Mesenchymal stem cell (in vitro differentiated cells and primary cell): ENCODE data around the gene IRF7.

Experiments
- DNase-seq: peaks from one replicate; pipeline ENCODE4 v3.0.0-alpha.2; 2013
- H2AFZ ChIP-seq: one replicate; pipeline ENCODE4 v1.6.1; 2013; ENCODE audit warnings: low read depth, mild to moderate bottlenecking, control low read depth, inconsistent platforms, low read length, moderate library complexity
- H2AK5ac ChIP-seq: 2 replicates; pipeline ENCODE4 v1.6.1; 2013; ENCODE audit warnings: low read length, moderate library complexity, mild to moderate bottlenecking, inconsistent platforms; ENCODE audit not compliant: severe bottlenecking
- H2BK120ac ChIP-seq: one replicate; pipeline ENCODE4 v1.6.1; 2013; ENCODE audit warnings: low read depth, mild to moderate bottlenecking, inconsistent platforms, low read length, moderate library complexity
- H2BK12ac ChIP-seq, 2 experiments: one replicate each; pipeline ENCODE4 v1.6.1; 2013; ENCODE audit warnings: inconsistent platforms in 2 of 2, low read length in 2 of 2, mild to moderate bottlenecking in 2 of 2, moderate library complexity in 2 of 2, control low read depth in 1 of 2
- H2BK15ac ChIP-seq: one replicate; pipeline ENCODE4 v1.6.1; 2013; ENCODE audit warnings: mild to moderate bottlenecking, low read depth, inconsistent platforms; ENCODE audit not compliant: poor library complexity, severe bottlenecking
- H2BK5ac ChIP-seq: 2 replicates; pipeline ENCODE4 v1.6.1; 2013; ENCODE audit warnings: low read depth, mild to moderate bottlenecking, low read length, control low read depth, inconsistent platforms; ENCODE audit not compliant: poor library complexity, severe bottlenecking
- H3K14ac ChIP-seq, 2 experiments: one replicate each; pipeline ENCODE4 v1.6.1; 2013; ENCODE audit warnings: inconsistent platforms in 2 of 2, low read length in 2 of 2, control low read depth in 1 of 2, mild to moderate bottlenecking in 1 of 2, moderate library complexity in 1 of 2
- H3K18ac ChIP-seq, 2 experiments: one replicate each; pipeline ENCODE4 v1.6.1; 2013; ENCODE audit warnings: inconsistent platforms in 2 of 2, low read length in 2 of 2, control low read depth in 1 of 2, low read depth in 1 of 2, mild to moderate bottlenecking in 1 of 2
- H3K23ac ChIP-seq, 2 experiments: one replicate each; pipeline ENCODE4 v1.6.1; 2013; ENCODE audit warnings: inconsistent platforms in 2 of 2, low read length in 2 of 2, mild to moderate bottlenecking in 2 of 2, moderate library complexity in 2 of 2, control low read depth in 1 of 2
- H3K27ac ChIP-seq: 2 replicates; pipeline ENCODE4 v1.5.1; 2013; ENCODE audit warnings: mild to moderate bottlenecking, moderate library complexity, low read length, control low read depth, inconsistent platforms; ENCODE audit not compliant: poor library complexity, severe bottlenecking
- H3K27me3 ChIP-seq, 2 experiments: 2 replicates each; pipeline versions ENCODE4 v1.6.1 to v1.7.0; 2013; ENCODE audit warnings: low read length in 2 of 2, mild to moderate bottlenecking in 2 of 2, moderate library complexity in 2 of 2, control low read depth in 1 of 2, inconsistent platforms in 1 of 2; ENCODE audit not compliant: control insufficient read depth in 1 of 2, insufficient read depth in 1 of 2
- H3K36me3 ChIP-seq, 2 experiments: 2 replicates each; pipeline versions ENCODE4 v1.6.1 to v1.7.0; 2013; ENCODE audit warnings: low read length in 2 of 2, control low read depth in 1 of 2, inconsistent platforms in 1 of 2, low read depth in 1 of 2, mild to moderate bottlenecking in 1 of 2; ENCODE audit not compliant: insufficient read depth in 2 of 2, control insufficient read depth in 1 of 2
- H3K4ac ChIP-seq, 2 experiments: one replicate each; pipeline ENCODE4 v1.6.1; 2013; ENCODE audit warnings: inconsistent platforms in 2 of 2, low read length in 2 of 2, mild to moderate bottlenecking in 2 of 2, moderate library complexity in 2 of 2, control low read depth in 1 of 2, low read depth in 1 of 2
- H3K4me1 ChIP-seq: 2 replicates; pipeline ENCODE4 v1.6.1; 2013; ENCODE audit warnings: low read depth, low read length, control low read depth; ENCODE audit not compliant: control insufficient read depth, insufficient read depth
- H3K4me2 ChIP-seq: 2 replicates; pipeline ENCODE4 v1.6.1; 2013; ENCODE audit warnings: low read length, mild to moderate bottlenecking, inconsistent platforms; ENCODE audit not compliant: poor library complexity, severe bottlenecking
- H3K4me3 ChIP-seq, 2 experiments: 2 replicates each; pipeline versions ENCODE4 v1.5.1 to v1.7.0; 2013; ENCODE audit warnings: low read length in 2 of 2, mild to moderate bottlenecking in 2 of 2, control low read depth in 1 of 2, low read depth in 1 of 2; ENCODE audit not compliant: insufficient read depth in 1 of 2
- H3K79me1 ChIP-seq: replicated peaks from 2 replicates; pipeline ENCODE4 v1.6.1; 2013; ENCODE audit warnings: mild to moderate bottlenecking, control low read depth, low read length, inconsistent platforms; ENCODE audit not compliant: poor library complexity, severe bottlenecking
- H3K9ac ChIP-seq: 2 replicates; pipeline ENCODE4 v1.7.0; 2013; ENCODE audit warnings: mild to moderate bottlenecking, low read length, moderate library complexity
- H3K9me3 ChIP-seq: 2 replicates; pipeline ENCODE4 v1.7.0; 2013; ENCODE audit warnings: mild to moderate bottlenecking, low read length; ENCODE audit not compliant: control insufficient read depth
- H4K8ac ChIP-seq: one replicate; pipeline ENCODE4 v1.6.1; 2013; ENCODE audit warnings: inconsistent platforms, mild to moderate bottlenecking, low read length, moderate library complexity
- H4K91ac ChIP-seq: one replicate; pipeline ENCODE4 v1.6.1; 2013; ENCODE audit warnings: mild to moderate bottlenecking, low read length, inconsistent platforms
- WGBS: methylation state at CpG from one replicate; pipeline ENCODE4 v1.1.7; 2013; ENCODE audit warnings: mixed read lengths; 5-methylcytosine and 5-hydroxymethylcytosine counted together

Gene IRF7

GRCh38 chr11:578276-579035 is 37.3 kb downstream of the IRF7 start:
- H2AFZ ChIP-seq = no peak overlapping the region

GRCh38 chr11:577611-577894 is 38.2 kb downstream of the IRF7 start:
- Histone ChIP-seq H2AFZ (no peak overlapping the region), H2AK5ac (no peak overlapping the region), H3K9me3 (no peaks in the 10 kb centered on the region), H3K36me3 (peaks cover 9 to 25% of the 10 kb centered on the region in 2 experiments), H3K4me2 (peak overlapping the region; percentile 66), H3K9ac (peak overlapping the region; percentile 98), H3K79me1 (peaks cover 3% of the 10 kb centered on the region), H4K8ac (no peak overlapping the region), H3K4ac (peak overlapping the region; percentile 5 to 8), H3K18ac (no peak overlapping the region), H3K14ac (no peak overlapping the region), H3K4me1 (peaks cover 45% of the 10 kb centered on the region), H3K4me3 (peak overlapping the region; percentile 82 to 99), H2BK120ac (no peak overlapping the region), H2BK12ac (no peak overlapping the region), H2BK15ac (no peak overlapping the region), H2BK5ac (no peak overlapping the region), H3K27me3 (peaks cover 4 to 7% of the 10 kb centered on the region in 2 experiments), H4K91ac (no peak overlapping the region), H3K23ac (peak overlapping the region in 1 of 2 experiments; percentile 2), H3K27ac (peak overlapping the region; percentile 88)
- DNase-seq = no peak
- WGBS = 84% methylated on average over 5 of the region's 6 CpGs

More at GRCh38 chr11:578276-579035, 37.3 kb downstream of the IRF7 start:
- no peaks in the 10 kb centered on the region for H3K9me3 ChIP-seq
- no peak overlapping the region for H3K27ac ChIP-seq
- H3K9ac ChIP-seq = peak overlapping the region; percentile 98
- H2BK120ac ChIP-seq = no peak overlapping the region
- peaks cover 12 to 32% of the 10 kb centered on the region in 2 experiments for H3K36me3 ChIP-seq
- no peak overlapping the region for H3K4ac ChIP-seq
- peak overlapping the region in 1 of 2 experiments; percentile 84 for H3K23ac ChIP-seq
- WGBS = 92% methylated on average over 21 of the region's 21 CpGs
- no peak overlapping the region for H2AK5ac ChIP-seq
- peaks cover 3% of the 10 kb centered on the region for H3K79me1 ChIP-seq
- peaks cover 45% of the 10 kb centered on the region for H3K4me1 ChIP-seq
- DNase-seq = no peak
- H3K18ac ChIP-seq = no peak overlapping the region
- no peak overlapping the region for H2BK5ac ChIP-seq
- H4K8ac ChIP-seq = no peak overlapping the region
- H3K4me2 ChIP-seq = peak overlapping the region; percentile 66
- H3K14ac ChIP-seq = peak overlapping the region in 1 of 2 experiments; percentile 49
- H3K27me3 ChIP-seq = peaks cover 4 to 7% of the 10 kb centered on the region in 2 experiments
- H2BK12ac ChIP-seq = peak overlapping the region in 1 of 2 experiments; percentile 6
- peak overlapping the region in 1 of 2 experiments; percentile 99 for H3K4me3 ChIP-seq
- H4K91ac ChIP-seq = no peak overlapping the region
- H2BK15ac ChIP-seq = no peak overlapping the region

GRCh38 chr11:576811-577610 is 38.7 kb downstream of the IRF7 start:
- Histone ChIP-seq H2BK12ac (peak overlapping the region in 1 of 2 experiments; percentile 77), H2BK5ac (peak overlapping the region; percentile 46), H3K4me1 (peaks cover 46% of the 10 kb centered on the region), H2AFZ (peak overlapping the region; percentile 30), H3K27me3 (peaks cover 4 to 7% of the 10 kb centered on the region in 2 experiments), H3K18ac (peak overlapping the region; percentile 64 to 95), H3K14ac (peak overlapping the region in 1 of 2 experiments; percentile 96), H2AK5ac (peak overlapping the region; percentile 27), H2BK120ac (no peak overlapping the region), H3K36me3 (peaks cover 5 to 21% of the 10 kb centered on the region in 2 experiments), H4K8ac (no peak overlapping the region), H3K9me3 (no peaks in the 10 kb centered on the region), H3K23ac (peak overlapping the region in 1 of 2 experiments; percentile 2), H3K4ac (peak overlapping the region; percentile 7 to 92), H3K27ac (peak overlapping the region; percentile 88), H3K4me3 (peak overlapping the region; percentile 82 to 99), H3K4me2 (peak overlapping the region; percentile 66), H4K91ac (no peak overlapping the region), H2BK15ac (peak overlapping the region; percentile 19), H3K79me1 (peaks cover 3% of the 10 kb centered on the region), H3K9ac (peak overlapping the region; percentile 98)
- DNase-seq = no peak
- WGBS = 8% methylated on average over 40 of the region's 48 CpGs
